Endothelial cell of umbilical vein (primary cell): ENCODE measurements around the gene CFAP300. TPM values are rescaled to one million over a fixed set of nuclear protein-coding genes. Genes with fewer than 3 reads are reported as not detected.

ENCODE experiments used
- BruUV-seq: library from RNA; stranded (reverse); fragments of 400-500 nt; replicated peaks from 2 replicates; lab custom pipeline; 2021; lab: Mats Ljungman, UMichigan
- CTCF ChIA-PET: fragments of 300-600, 350-600 bp; sonication (Branson Sonifier 250); formaldehyde crosslinking; loops from one replicate; lab custom pipeline; 2021; ENCODE audit warnings: antibody characterized with exemption, inconsistent platforms; lab: Charles Lee
- POLR2A ChIA-PET: fragments of 300-600, 350-600 bp; sonication (Branson Sonifier 250); formaldehyde crosslinking; loops from one replicate; lab custom pipeline; 2021; ENCODE audit warnings: antibody characterized with exemption, inconsistent platforms; lab: Charles Lee
- DNase-seq: peaks from one replicate; pipeline ENCODE4 v3.0.0-alpha.2; 2011; ENCODE audit warnings: low read depth, low spot score
- FAIRE-seq: peaks from 2 replicates; lab custom pipeline; 2011; peaks lifted over from hg19 to GRCh38; lab: Jason Lieb, UNC
- H2AFZ ChIP-seq: 2 replicates; pipeline ENCODE4 v1.6.0; 2012; ENCODE audit warnings: low read depth, low read length, control low read depth, inconsistent platforms
- H3K27ac ChIP-seq: 2 replicates; pipeline ENCODE4 v1.5.1; 2011; ENCODE audit warnings: low read depth, mild to moderate bottlenecking, control low read depth, low read length, moderate library complexity; ENCODE audit not compliant: insufficient read depth
- H3K27me3 ChIP-seq, 2 experiments: 2 replicates each; pipeline versions ENCODE4 v1.6.0 to v1.6.1; 2011; ENCODE audit warnings: low read length in 2 of 2, mixed read lengths in 1 of 2; ENCODE audit not compliant: control insufficient read depth in 2 of 2, insufficient read depth in 2 of 2
- H3K36me3 ChIP-seq, 2 experiments: 2 replicates in 1 of 2; 3 replicates in 1 of 2; pipeline ENCODE4 v1.5.1; 2011; ENCODE audit warnings: low read length in 2 of 2, mild to moderate bottlenecking in 1 of 2, moderate library complexity in 1 of 2; ENCODE audit not compliant: control insufficient read depth in 2 of 2, insufficient read depth in 2 of 2; ENCODE audit errors: extremely low read depth in 1 of 2
- H3K4me1 ChIP-seq: 3 replicates; pipeline ENCODE4 v1.5.1; 2011; ENCODE audit warnings: mild to moderate bottlenecking, low read length; ENCODE audit not compliant: control insufficient read depth, insufficient read depth; ENCODE audit errors: extremely low read depth
- H3K4me2 ChIP-seq: 2 replicates; pipeline ENCODE4 v1.6.1; 2011; ENCODE audit warnings: low read length, control low read depth, mixed read lengths; ENCODE audit not compliant: insufficient read depth
- H3K4me3 ChIP-seq, 3 experiments: fragments of 200-600 bp in 1 of 3; sonication (generic), shearing (Covaris generic) in 1 of 3; replicated peaks in 1 of 3; 2 replicates each; pipeline ENCODE4 v1.5.1; 2011 to 2016; ENCODE audit warnings: control low read depth in 3 of 3, low read length in 3 of 3, mild to moderate bottlenecking in 2 of 3, inconsistent platforms in 1 of 3, low read depth in 1 of 3, moderate library complexity in 1 of 3; ENCODE audit not compliant: insufficient read depth in 1 of 3
- H3K79me2 ChIP-seq: 2 replicates; pipeline ENCODE4 v1.6.0; 2012; ENCODE audit warnings: low read length, inconsistent platforms; ENCODE audit not compliant: control insufficient read depth, insufficient read depth
- H3K9ac ChIP-seq: replicated peaks from 2 replicates; pipeline ENCODE3; 2011; ENCODE audit warnings: low read length, control low read depth; ENCODE audit not compliant: insufficient read depth; ENCODE audit errors: extremely low read depth
- H3K9me1 ChIP-seq: replicated peaks from 3 replicates; pipeline ENCODE4 v1.6.0; 2011; ENCODE audit warnings: mild to moderate bottlenecking, low read length; ENCODE audit not compliant: control insufficient read depth, insufficient read depth; ENCODE audit errors: extremely low read depth
- H3K9me3 ChIP-seq: replicated peaks from 2 replicates; pipeline ENCODE4 v1.5.1; 2012; ENCODE audit warnings: low read length, inconsistent platforms; ENCODE audit not compliant: control insufficient read depth, insufficient read depth
- H4K20me1 ChIP-seq: replicated peaks from 2 replicates; pipeline ENCODE3; 2011; ENCODE audit warnings: mild to moderate bottlenecking, low read length; ENCODE audit not compliant: control insufficient read depth, insufficient read depth; ENCODE audit errors: extremely low read depth
- CTCF ChIP-seq, 2 donors: IDR thresholded peaks; 1 replicate in 1 of 2; 2 replicates in 1 of 2; pipeline ENCODE4 v1.5.1; 2011; ENCODE audit warnings: low read length in 2 of 2, mild to moderate bottlenecking in 2 of 2, moderate library complexity in 2 of 2, control low read depth in 1 of 2, inconsistent platforms in 1 of 2, low read depth in 1 of 2; ENCODE audit not compliant: insufficient read depth in 1 of 2; ENCODE audit errors: extremely low read depth in 1 of 2
- EZH2 ChIP-seq: IDR thresholded peaks from 2 replicates; pipeline ENCODE4 v1.6.1; 2012; ENCODE audit warnings: borderline replicate concordance, low read depth, mild to moderate bottlenecking, moderate library complexity, low read length, inconsistent platforms; ENCODE audit not compliant: severe bottlenecking
- FOS ChIP-seq: IDR thresholded peaks from 2 replicates; pipeline ENCODE4 v1.6.1; 2011; ENCODE audit warnings: mild to moderate bottlenecking, low read length, moderate library complexity, borderline replicate concordance; ENCODE audit not compliant: insufficient read depth
- GATA2 ChIP-seq: IDR thresholded peaks from 2 replicates; pipeline ENCODE4 v1.7.0; 2011; ENCODE audit warnings: low read depth, mild to moderate bottlenecking, moderate library complexity, mixed read lengths, low read length; ENCODE audit not compliant: insufficient read length, insufficient read depth
- JUN ChIP-seq: IDR thresholded peaks from 2 replicates; pipeline ENCODE4 v1.6.1; 2011; ENCODE audit warnings: borderline replicate concordance, low read depth; ENCODE audit not compliant: insufficient read length, insufficient read depth
- MAX ChIP-seq: IDR thresholded peaks from 2 replicates; pipeline ENCODE4 v1.6.1; 2011; ENCODE audit not compliant: insufficient read depth, insufficient read length
- MYC ChIP-seq: IDR thresholded peaks from one replicate; pipeline ENCODE4 v1.6.1; 2011; ENCODE audit warnings: mild to moderate bottlenecking, low read depth, low read length
- POLR2A ChIP-seq: IDR thresholded peaks from 2 replicates; pipeline ENCODE4 v1.6.1; 2012; ENCODE audit warnings: low read depth, mild to moderate bottlenecking, control low read depth, low read length
- POLR2AphosphoS5 ChIP-seq: IDR thresholded peaks from 2 replicates; pipeline ENCODE4 v1.6.1; 2012; ENCODE audit warnings: low read depth, mild to moderate bottlenecking, control low read depth, low read length, moderate library complexity; ENCODE audit not compliant: insufficient read depth
- dilution Hi-C: fragments of 300-500 bp; cut with MboI; formaldehyde crosslinking; loops from one replicate; pipeline ENCODE4 v1.15.0; 2019; ENCODE audit warnings: low sequenced_read_pairs; ENCODE audit not compliant: extremely low pct_ligation_motif_present
- intact Hi-C: fragments of 100-400 bp; cut with micrococcal nuclease; formaldehyde crosslinking; loops from one replicate; pipeline ENCODE4 v1.10.0; 2022
- polyA plus RNA-seq, 4 experiments: library from polyadenylated mRNA; depleted of rRNA in 3 of 4; stranded (reverse) in 3 of 4; unstranded in 1 of 4; fragments of >200 nt; gene quantifications; 2 replicates each; pipeline versions ENCODE4 v1.2.1 to v1.2.3, GENCODE V29; 2011 to 2012; ENCODE audit warnings: missing spikeins in 1 of 4
- total RNA-seq: library from RNA; stranded (reverse); gene quantifications from 2 replicates; pipeline ENCODE4 v1.2.3, GENCODE V29; 2021

Gene CFAP300
- total and polyA plus RNA-seq, 2 donors (not counting 3 experiments of a cell fraction or from before 2014, with no cell fraction given): 0.07 TPM; not detected in 1

- FAIRE-seq: no peak
- Histone ChIP-seq H3K27ac (no peak overlapping the region), H3K36me3 (no peaks in the 10 kb centered on the region), H4K20me1 (no peaks in the 10 kb centered on the region), H3K27me3 (peaks cover 2 to 4% of the 10 kb centered on the region in 2 experiments), H3K9ac (no peak overlapping the region), H2AFZ (no peak overlapping the region), H3K4me1 (no peaks in the 10 kb centered on the region), H3K9me3 (no peaks in the 10 kb centered on the region), H3K79me2 (no peaks in the 10 kb centered on the region), H3K4me2 (no peak overlapping the region), H3K4me3 (no peak overlapping the region), H3K9me1 (no peaks in the 10 kb centered on the region)
- POLR2A ChIA-PET: no interaction called here
- TF ChIP-seq CTCF (IDR thresholded peaks at IDR 0.05; ENCODE audit: extremely low read depth in 1 of 2, insufficient read depth in 1 of 2, low read depth in 1 of 2, low read length in 2 of 2) (no peak), MYC (no peak), POLR2A (no peak), EZH2 (no peak), MAX (no peak), GATA2 (no peak), POLR2AphosphoS5 (no peak), JUN (no peak), FOS (no peak)
- CTCF ChIA-PET: interaction anchor here (1.0 kb wide), 1 partner anchor 40 kb away, joined by 5 read pairs; no protein-coding TSS in a partner anchor
- no peak for DNase-seq
- intact Hi-C loops (no loop called here), dilution Hi-C loops (no loop called here)
- no TSS peak for BruUV-seq
Observed at GRCh38 chr11:102085864-102086551, 38.8 kb downstream of the CFAP300 start.
